GM12891 (cell line): ENCODE measurements around the gene ACTA2.

ENCODE experiments used
- POLR2A ChIP-seq: IDR thresholded peaks from 2 replicates; pipeline ENCODE4 v1.6.1; 2011; ENCODE audit warnings: low read depth, low read length, control low read depth
- POLR2AphosphoS5 ChIP-seq: IDR thresholded peaks from 2 replicates; pipeline ENCODE4 v1.6.1; 2011; ENCODE audit warnings: low read depth, low read length, control low read depth
- TAF1 ChIP-seq: IDR thresholded peaks from 2 replicates; pipeline ENCODE4 v1.6.1; 2011; ENCODE audit warnings: low read depth, low read length, control low read depth

DNA sequence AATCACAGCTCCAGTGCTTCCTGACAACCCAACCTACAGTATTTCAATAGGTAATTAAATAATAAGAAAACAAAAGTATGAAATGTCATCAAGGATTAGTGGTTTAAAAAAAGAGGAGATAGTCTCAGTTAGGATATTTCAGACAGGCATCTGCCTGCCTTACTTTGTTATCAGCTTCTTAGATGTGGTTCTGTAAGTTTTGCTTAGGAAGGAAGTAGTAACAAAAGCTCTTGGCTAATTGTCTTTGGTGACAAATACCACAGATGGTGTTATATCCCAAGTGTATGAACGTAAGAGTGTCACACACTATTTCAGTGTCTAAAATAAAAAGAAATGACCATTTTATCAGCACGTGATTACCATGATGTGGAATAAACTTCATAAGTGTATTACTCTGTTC lies 9.8 kb upstream of the ACTA2 start:
- TF ChIP-seq POLR2A (no peak), POLR2AphosphoS5 (no peak), TAF1 (no peak)
